HG03439 (cell line): ENCODE results near the gene PMVK.
"Not testable (repeated sequence)": the region's sequence is repeated elsewhere in the genome, so short reads cannot be mapped to it uniquely, and the experiment has no call there.

ENCODE experiments used
- ATAC-seq: cut with Tn5 transposase; IDR thresholded peaks from one replicate; pipeline ENCODE4 v1.9.1; 2021; ENCODE audit warnings: mild to moderate bottlenecking, moderate library complexity; ENCODE audit not compliant: unreplicated experiment

PMVK gene

DNA sequence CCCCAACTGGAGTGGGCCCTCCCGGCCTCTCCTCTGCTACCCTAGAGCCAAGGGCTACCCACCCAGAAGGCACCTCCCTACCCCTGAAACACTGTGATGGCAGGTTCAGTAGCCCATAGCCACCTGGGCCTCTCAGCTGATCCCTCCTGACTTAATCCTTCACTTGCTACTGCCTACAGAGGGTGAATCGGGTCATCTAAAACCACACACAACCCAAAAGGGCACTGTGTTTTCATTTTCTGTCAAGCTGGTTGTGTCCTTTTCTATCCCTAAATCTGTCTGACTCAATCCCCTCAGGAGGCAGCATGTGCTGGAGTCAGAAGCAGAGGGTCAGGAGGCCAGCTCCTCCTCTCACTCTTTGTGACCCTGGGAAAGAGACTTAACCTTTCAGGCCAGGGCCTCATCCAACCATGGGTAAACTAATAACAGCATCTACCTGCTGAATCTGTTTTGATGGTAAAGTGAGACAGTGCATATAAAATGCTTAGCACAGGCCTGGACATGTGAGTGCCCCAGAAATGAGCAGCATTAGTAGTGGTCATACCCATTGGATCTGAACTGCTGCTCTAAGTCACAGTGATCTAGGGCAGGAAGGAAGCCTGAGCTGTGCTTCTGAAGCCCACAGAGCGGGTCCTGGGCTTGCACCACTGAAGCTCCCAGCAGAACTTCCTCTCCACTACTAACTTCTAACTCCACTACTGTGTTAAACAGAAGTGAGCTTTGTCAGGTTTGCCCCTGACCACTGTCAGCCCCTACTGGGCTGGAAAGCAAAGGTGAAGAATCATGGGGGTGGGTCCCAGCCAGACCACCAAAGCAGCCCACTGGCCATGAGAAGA is 11.0 kb downstream of the PMVK start:
- no peak for ATAC-seq

DNA sequence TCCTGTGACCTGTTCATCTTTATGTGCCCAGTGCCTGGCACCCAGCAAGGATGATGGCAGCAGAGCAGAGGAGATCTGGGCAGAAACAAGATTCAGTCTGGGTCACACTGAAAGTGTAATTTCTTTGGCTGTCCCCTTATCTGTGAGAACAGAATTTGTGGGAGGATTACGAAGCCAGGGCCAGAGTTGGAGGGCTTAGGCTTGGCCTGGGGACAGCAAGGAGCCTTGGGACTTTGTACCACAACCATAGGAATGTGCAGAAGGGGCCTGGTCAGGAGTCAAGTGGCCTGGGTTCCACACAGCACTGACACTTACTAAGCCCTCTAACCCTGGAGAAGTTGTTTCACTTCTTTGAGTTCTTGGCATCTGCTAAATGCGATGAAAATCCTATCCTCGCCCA is 12.8 kb downstream of the PMVK start:
- ATAC-seq, result no peak

DNA sequence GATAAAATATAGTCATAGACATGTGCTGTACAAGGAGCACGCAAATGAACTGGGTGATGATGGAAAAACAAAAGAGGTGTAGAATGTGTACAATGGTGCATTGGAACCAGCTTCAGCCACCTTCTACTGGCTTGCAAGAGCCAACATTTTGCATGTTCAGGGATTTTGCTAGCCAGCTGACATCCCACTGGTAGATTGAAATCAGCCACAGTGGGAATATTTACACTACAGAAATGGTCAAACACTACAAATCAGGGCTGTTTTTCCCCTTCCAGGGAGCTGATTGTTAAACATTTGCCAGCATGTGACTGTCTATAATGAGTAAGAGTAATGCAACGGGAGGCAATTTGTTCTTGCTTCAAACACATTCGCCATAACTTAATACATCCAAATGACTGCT is 23.2 kb downstream of the PMVK start:
- no peak for ATAC-seq

DNA sequence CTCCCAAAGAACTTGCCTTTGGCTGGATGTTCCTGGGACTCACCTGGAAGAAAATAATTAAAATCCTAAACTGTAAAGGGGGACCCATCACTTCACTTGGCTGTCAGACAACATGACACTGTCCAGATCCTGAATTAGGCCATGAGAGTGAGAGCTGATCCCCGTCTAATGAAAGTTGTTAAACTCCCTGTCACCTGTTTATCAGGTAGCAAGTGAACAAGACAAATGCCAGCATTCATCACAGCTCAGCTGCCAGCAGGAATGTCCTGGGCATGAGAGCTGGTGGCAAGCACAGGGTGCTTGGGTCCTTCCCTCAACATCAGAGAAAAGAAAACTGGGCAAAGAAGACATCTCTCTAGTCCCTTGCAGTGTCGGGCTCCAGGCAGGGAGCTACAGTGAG is 23.8 kb downstream of the PMVK start:
- no peak for ATAC-seq

DNA sequence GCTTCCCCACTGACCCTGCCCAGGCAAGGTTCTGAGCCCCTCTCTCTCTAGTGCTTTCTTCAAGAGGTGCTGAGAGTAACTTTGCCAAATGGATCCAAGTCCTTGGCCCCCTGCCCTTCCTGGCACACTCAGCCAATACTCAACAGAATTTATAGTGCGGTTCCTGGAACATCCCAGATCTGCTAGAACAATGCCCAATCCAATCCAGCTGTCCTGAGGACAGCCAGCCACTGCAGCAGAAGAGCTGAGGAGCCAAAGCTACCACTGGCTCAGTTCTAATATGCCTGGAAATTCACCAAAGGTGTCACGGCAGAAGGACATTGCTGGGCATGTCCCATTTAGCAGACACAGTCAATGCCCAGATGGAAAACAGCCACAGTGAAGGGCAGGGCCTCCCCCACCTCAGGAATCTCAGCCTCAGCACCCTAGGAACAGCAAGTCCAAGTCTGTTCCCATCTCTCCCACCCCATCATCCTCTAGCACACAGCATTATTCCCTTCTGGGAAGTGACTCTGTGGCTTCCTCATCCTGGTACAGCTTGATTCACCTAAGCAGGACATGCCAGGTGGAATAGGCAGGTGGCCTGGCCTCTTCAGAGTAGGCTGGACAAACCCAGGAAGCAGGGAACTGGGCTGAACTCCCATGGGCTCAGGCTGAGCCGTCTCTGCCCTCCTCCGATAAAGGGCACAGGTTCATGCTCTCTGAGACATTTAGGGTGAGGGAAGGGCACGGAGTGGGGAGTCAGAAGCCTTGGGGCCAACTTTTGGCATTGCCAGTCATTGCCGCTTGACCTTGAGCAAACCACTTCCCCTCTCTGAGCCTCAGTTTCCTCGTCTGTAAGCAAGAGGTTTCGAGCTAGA is 24.6 kb downstream of the PMVK start:
- no peak for ATAC-seq

DNA sequence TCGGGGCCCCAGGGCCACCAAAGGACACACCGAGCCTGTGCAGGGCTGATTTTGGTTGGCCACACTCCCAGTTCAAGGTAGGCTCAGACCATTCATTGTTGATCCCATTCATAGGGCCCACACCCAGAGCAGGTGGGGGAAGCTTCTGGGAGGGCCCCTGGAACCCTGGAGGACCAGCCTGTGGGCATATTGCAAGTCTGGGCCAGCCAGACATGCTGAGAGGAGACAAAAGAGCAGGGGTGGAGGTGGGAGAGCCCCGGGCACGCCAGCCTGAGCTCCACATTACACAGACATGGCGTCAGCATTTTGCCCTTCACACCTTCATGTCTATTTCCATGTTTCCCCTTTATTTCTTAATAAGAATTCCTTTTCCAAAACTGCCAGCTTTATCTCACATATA is 25.7 kb downstream of the PMVK start:
- ATAC-seq, result no peak

DNA sequence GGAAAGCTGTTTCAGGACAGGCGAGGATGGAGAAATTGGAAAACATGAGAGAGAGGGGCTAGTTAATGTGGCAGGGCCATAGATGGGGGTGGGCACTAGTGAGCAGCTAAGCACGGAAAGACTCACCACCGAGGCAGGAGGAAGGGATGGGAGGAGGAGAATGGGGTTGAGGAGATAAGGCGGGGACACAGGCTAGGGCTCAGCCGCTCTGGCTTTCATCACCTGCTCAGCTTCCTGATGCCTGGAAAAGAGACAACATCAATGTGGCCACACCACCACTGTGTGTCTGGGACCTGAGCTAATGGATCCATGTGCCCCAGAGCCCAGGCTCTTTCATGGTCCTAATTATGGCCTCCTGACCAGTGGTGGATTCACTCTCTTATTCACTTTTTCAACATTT is 27.6 kb downstream of the PMVK start:
- ATAC-seq, result no peak

DNA sequence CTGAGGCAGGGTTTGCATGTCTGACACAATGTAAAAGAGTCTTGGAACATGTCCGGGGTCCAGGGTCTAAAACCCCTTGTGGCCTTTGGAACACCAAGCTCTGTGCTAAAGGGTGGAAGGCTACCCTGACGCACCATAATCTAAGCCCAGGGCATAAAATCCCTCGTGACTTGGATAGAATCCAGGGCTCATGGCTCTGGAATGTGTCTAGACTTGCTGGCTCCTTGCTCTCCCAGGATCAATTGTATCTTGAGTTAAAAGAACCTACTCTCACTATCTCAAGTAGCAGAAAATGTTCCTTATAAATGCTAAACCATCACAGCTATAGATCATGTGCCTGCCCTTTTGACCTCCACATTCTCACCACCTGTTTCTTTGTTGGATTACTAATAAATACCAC is 28.4 kb downstream of the PMVK start:
- ATAC-seq, result not testable (repeated sequence)

DNA sequence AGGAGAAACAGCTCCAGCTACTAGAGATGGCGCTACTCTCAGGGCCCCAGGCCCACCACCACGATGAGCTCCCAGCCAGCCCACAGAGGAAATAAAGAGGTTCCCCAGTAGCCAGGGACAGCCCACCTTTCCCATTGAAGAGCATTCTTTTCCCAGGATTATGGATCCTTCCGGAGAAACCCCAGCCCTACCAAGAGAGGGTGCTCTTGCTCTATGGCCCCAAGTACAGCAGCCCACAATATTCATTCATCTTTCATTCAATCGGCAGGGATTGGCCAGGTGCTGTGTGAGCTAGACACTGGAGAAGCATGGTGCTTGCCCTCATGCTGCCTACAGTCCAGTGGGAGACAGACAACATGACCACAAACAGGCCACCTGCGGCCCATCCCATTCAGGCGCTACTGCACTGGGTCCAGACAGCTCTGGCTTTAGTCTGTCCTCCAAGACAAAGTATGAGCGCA is 29.9 kb downstream of the PMVK start:
- ATAC-seq, result no peak

DNA sequence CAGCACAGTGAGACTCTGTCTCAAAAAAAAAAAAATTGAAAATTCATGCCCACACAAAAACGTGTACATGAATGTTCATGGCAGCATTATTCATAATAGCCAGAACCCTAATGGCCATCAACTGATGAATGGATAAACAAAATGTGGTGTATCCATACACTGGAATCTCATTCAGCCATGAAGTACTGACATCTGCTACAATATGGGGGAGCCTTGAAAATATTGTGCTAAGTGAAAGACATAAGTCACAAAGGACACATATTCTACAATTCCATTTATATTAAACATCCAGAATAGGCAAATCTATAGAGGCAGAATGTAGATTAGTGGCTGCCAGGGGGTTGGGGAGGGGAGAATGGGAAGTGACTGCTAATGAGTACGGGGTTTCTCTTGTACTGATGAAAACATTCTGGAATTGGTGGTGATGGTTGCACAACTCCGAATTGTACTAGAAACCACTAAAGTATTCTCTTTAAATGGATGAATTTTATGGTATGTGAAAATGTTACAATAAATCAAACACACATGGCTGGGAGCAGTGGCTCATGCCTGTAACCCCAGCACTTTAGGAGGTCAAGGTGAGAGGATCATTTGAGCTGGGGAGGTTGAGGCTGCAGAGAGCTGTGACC is 33.5 kb downstream of the PMVK start:
- no peak for ATAC-seq

DNA sequence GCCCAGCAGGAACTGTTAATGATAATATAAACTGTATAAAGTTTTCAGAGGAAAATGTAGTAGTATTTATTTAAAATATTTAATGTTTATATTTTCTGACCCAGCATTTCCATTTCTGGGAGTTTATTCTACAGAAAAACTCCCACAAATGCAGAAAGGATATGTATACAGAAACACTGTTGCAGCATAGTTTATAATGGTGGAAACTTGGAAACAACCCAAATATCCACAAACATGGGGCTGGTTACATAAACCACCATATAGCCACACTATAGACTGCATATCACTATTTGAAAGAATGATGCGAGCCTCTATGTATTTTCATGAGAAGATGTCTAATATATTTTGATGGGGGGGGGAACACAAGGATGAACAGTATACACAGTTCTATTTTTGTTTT is 34.9 kb downstream of the PMVK start:
- no peak for ATAC-seq

DNA sequence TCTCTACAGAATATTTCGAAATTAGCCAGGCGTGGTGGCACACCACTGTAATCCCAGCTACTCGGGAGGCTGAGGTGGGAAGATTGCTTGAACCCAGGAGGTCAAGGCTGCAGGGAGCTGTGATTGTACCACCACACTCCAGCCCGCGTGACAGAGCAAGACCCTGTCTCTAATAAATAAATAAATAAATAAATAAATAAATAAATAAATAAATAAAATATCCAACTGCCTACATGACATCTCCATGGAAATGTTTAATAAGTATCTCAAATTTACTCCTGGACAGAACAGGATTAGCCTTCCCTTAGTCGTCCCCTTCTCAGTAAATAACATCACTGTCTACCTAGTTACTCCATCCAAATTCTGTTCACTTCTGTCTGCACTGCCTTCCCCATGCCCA is 37.5 kb downstream of the PMVK start:
- ATAC-seq, result no peak

DNA sequence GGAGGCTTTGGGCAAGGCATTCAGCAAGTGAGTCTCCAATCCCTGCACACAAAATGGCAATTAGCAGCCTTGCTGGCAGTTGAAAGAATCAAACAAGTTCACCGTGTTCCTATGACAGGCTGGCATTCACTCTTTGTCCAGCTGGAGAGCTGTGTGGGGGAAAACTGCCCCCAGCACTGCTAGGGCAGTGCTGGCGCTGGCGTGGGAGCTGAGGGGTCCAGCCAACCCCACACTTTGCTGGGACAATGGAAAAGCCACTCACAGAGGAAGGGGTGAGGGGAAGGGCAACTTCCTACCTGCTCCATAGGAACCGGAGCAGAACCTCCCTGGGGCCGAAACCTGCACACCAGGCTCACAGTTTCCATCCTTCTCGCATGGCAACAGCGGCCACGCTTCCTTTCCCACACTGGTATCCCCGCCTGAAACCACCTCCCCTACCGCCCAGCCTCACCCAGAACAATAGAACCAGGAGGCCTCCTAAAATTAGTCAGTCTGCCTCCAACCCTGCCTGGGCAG is 39.7 kb downstream of the PMVK start:
- ATAC-seq, result no peak

DNA sequence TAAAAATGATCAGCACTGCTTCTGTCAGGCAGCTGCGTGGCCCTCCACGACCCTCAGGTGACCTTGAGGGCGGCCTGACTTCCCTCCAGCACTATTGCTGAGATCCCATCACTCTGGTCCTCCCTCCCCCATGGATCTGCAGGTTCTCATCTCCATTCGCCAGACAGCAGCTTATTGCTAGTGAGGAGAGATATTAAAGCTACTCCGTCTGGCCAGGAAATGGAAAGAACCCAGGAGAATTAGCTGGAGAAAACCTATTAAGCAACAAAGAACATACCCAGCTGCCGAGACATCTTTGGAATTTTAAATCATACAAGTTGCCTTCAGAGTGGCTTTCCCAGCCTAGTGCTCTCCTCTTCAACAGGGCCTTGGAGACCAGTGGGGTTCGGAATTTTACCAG is 40.7 kb downstream of the PMVK start:
- no peak for ATAC-seq

DNA sequence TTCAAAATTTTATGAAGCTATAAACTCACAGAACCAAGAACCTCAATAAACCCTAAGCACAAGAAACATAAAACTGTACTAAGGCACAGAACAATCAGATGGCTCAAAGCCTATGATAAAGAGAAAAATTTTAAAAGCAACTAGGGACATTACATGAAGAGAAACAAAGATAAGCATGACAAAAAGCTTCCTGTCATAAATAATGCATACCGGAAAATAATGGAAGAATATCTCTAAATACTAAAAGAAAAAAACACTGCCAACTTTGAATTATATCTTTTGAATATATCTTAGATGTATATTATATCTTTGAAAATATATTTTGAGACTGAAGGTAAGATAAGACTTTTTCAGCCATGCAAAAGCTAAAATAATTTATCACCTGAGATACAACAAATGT is 45.1 kb downstream of the PMVK start:
- no peak for ATAC-seq

DNA sequence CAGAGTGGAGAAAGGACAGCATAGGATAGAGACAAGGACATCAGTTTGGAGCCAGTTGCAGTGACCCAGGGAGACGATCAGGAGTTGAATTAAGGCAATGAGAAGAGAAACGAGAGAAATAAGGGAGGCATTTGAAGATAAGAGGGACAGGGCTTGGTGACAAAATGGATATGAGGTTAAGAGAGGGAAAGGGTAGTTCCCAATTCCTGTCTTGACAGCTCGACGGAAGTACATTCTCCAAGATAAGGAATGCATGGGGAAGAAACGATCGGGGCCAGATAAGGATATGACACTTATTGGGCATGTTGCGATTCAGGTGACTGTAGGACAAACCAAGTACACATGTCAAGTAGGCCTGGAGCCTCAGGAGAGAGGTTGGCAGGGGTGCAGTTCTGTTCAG is 47.8 kb downstream of the PMVK start:
- no peak for ATAC-seq

DNA sequence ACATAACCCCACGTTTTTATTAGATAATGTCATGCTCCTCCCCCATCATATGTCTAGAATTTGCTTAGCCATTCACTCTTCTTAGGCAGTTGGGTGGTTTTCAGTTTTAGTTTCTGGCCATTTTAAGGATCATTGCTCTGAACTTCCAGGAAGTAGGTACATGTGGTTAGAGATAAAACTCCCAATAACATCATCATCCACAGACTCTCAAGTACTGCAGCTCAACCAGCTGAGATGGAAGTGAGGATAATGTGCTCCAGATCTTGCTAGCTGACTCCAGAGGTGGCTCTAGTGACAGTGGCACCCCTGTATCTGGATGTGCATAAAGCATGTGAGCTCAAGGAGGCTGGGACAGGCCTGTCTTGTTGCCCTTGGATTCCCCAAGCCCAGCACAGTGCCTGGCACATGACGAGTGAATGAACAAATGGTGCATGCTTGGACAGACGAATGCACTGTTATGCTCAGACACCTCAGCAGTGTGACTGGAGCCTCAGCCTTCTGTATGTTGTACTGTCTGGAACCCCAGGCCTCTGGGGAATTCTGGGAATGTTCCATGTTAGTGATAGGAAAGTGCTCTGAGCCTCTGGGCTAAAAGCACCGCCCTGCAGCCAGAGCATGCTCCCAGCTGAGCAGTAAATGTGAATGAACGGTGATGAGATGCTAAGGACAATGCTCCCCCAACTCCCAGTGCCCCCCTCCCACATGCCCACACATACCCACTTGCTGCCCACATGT is 50.1 kb downstream of the PMVK start:
- ATAC-seq, result no peak

DNA sequence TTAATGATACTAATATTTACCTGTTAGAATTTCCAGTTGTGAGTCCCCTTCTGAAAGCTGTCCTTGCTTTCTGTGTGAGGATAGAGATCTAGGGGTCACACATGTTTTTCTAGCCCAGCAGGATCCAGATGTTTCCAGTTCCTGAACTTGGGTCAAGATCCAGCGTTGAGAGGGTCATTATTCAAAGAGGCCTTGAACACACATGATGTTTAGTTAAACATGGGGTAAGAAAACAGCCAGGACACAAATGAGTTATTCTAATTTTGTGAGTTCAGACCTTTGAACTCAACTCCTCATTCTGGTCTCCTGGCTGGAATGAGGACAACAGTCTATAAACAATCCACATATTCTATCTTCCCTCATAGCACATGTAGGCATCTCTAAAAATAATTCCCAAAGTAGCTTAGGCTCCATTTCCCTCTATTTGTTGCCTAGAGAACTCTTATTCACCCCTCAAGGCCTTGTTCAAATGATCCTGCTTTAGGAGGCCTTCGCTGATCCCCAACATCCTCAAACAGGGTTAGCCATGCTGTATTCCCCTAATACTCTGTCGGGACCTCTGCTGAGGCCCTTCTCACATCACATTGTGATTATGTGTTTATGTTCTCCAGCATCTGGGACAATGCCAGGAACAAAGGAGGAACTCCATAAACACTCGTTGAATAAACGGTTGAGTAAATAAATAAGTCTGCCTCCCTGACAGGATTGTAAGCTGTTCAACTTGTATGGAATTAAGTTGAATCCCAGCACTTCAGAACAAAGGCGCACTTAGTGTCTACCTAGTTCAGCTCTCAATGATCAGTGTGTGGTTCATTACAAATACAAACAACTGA is 51.4 kb downstream of the PMVK start:
- no peak for ATAC-seq

DNA sequence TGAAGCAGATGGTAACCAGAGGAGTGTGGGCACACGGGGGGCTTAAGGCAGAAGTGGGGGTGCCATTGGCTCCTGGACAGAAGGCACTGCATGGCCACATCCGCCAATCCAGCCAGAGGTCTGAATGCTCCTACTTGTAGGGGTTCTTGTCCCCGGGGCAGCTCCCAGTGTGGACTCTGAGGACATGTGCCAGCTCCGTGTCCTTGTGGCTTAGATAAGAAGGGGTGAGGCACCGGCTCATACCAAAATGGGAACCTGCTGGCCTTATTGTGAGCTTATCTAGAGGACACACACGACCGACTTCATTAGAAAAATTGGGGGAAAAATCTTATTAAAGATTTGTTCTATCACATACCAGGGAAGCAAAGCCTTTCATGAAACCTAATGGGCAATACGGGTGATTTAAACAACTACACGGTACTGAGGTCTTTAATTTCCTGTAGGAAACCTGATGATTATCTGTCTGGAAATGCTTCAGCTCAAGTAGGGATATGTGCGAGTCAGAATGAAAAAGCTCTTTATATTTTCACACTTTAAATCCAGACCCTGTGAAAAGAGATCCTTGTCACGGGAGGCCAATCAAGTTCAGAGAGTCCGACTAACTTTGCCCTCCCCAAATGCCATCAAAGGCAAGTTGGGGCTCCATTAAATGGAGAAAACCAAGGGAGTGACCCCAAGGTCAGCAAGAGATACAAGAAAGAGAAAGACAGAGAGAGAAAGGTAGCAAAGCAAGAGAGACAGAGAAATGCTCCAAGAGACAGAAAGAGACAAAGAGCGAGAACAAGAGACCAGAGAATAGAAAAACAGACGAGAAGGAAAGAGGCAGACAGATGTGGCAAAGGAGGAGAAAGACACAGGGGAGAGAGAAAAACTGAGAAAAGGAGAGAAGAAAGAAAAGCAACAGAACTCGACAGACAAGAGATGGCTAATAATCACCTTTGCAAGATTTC is 52.3 kb downstream of the PMVK start:
- no peak for ATAC-seq
